H1 (cell line): ENCODE measurements around the gene ARHGEF39. TPM values are rescaled to one million over a fixed set of nuclear protein-coding genes. Genes with fewer than 3 reads are reported as not detected.
A peak's percentile ranks its signal among the peaks of the same experiment; 100 is the strongest.

Experiments used
- ASH2L ChIP-seq: fragments of 200-600, 300-600 bp; sonication (generic); IDR thresholded peaks from one replicate; pipeline ENCODE4 v1.7.1; 2017; ENCODE audit warnings: low read length
- ATF3 ChIP-seq: IDR thresholded peaks from 2 replicates; pipeline ENCODE4 v1.6.1; 2011; ENCODE audit warnings: low read depth, mild to moderate bottlenecking, low read length; ENCODE audit not compliant: insufficient read depth
- CBX8 ChIP-seq: fragments of 300-800, 300-1000 bp; sonication (generic); IDR thresholded peaks from 2 replicates; pipeline ENCODE4 v1.7.1; 2016; ENCODE audit warnings: low read depth, low read length, borderline replicate concordance
- CREB1 ChIP-seq: IDR thresholded peaks from 2 replicates; pipeline ENCODE4 v1.6.1; 2012; ENCODE audit warnings: inconsistent platforms
- CTBP2 ChIP-seq: IDR thresholded peaks from 2 replicates; pipeline ENCODE4 v1.7.0; 2011; ENCODE audit warnings: borderline replicate concordance, mild to moderate bottlenecking, moderate library complexity, mixed read lengths, low read length; ENCODE audit not compliant: insufficient read depth, insufficient read length
- EGR1 ChIP-seq: IDR thresholded peaks from 2 replicates; pipeline ENCODE4 v1.6.1; 2011; ENCODE audit warnings: low read depth, low read length, borderline replicate concordance
- EP300 ChIP-seq, 2 experiments: IDR thresholded peaks; 1 replicate in 1 of 2; 2 replicates in 1 of 2; pipeline ENCODE4 v1.6.1; 2011 to 2012; ENCODE audit warnings: low read depth in 2 of 2, low read length in 2 of 2, mild to moderate bottlenecking in 2 of 2, borderline replicate concordance in 1 of 2, inconsistent platforms in 1 of 2, moderate library complexity in 1 of 2
- FOSL1 ChIP-seq: IDR thresholded peaks from 2 replicates; pipeline ENCODE4 v1.6.1; 2011; ENCODE audit warnings: mild to moderate bottlenecking, low read depth, low read length, moderate library complexity; ENCODE audit not compliant: insufficient read depth
- HDAC2 ChIP-seq, 2 experiments: fragments of 300-600 bp in 1 of 2; sonication (generic) in 1 of 2; IDR thresholded peaks; 2 replicates each; pipeline ENCODE4 v1.6.1; 2011 to 2012; ENCODE audit warnings: low read depth in 2 of 2, low read length in 2 of 2, mild to moderate bottlenecking in 2 of 2, moderate library complexity in 2 of 2, borderline replicate concordance in 1 of 2, inconsistent platforms in 1 of 2
- POLR2AphosphoS5 ChIP-seq: IDR thresholded peaks from 2 replicates; pipeline ENCODE4 v1.6.1; 2011; ENCODE audit warnings: low read depth, low read length
- RBBP5 ChIP-seq: IDR thresholded peaks from 2 replicates; pipeline ENCODE4 v1.7.1; 2012; ENCODE audit warnings: low read depth, mild to moderate bottlenecking, inconsistent platforms, low read length, moderate library complexity, borderline replicate concordance
- SP1 ChIP-seq: IDR thresholded peaks from 2 replicates; pipeline ENCODE4 v1.6.1; 2011; ENCODE audit warnings: low read depth, low read length
- SP2 ChIP-seq: IDR thresholded peaks from 2 replicates; pipeline ENCODE4 v1.6.1; 2012; ENCODE audit warnings: mild to moderate bottlenecking, low read length, inconsistent platforms
- SRF ChIP-seq: IDR thresholded peaks from 2 replicates; pipeline ENCODE4 v1.6.1; 2011; ENCODE audit warnings: mild to moderate bottlenecking, low read depth, low read length, moderate library complexity
- TBP ChIP-seq: IDR thresholded peaks from 2 replicates; pipeline ENCODE4 v1.6.1; 2011; ENCODE audit warnings: low read depth, low read length, improper control_type of control experiment
- TEAD4 ChIP-seq: IDR thresholded peaks from 2 replicates; pipeline ENCODE4 v1.6.1; 2012; ENCODE audit warnings: low read depth, low read length, inconsistent platforms, mixed read lengths
- USF2 ChIP-seq: IDR thresholded peaks from 2 replicates; pipeline ENCODE4 v1.6.1; 2011; ENCODE audit warnings: low read length, improper control_type of control experiment
- ZNF274 ChIP-seq: IDR thresholded peaks from 2 replicates; pipeline ENCODE4 v1.7.0; 2012; ENCODE audit warnings: low read length, borderline replicate concordance; ENCODE audit errors: extremely low read depth
- polyA plus RNA-seq, 7 experiments: library from polyadenylated mRNA; depleted of rRNA in 3 of 7; stranded (reverse) in 5 of 7; unstranded in 2 of 7; fragments of >200 nt in 5 of 7; fragments of 200-250 nt in 2 of 7; gene quantifications; 1 replicate in 5 of 7; 2 replicates in 1 of 7; 4 replicates in 1 of 7; pipeline versions ENCODE4 v1.2.1 to v1.2.3, GENCODE V29; 2011 to 2013; ENCODE audit warnings: missing spikeins in 2 of 7, mixed read lengths in 2 of 7
- total RNA-seq: library from RNA; stranded (reverse); fragmentation: NEBNext Ultra II Directional; extraction: Animal tissue kit (Norgen Biotek cat#: 25700); gene quantifications from 2 replicates; pipeline ENCODE4 v1.2.1, GENCODE V29; 2021
- TF ChIP-seq, protein P1 (sequence below): IDR thresholded peaks from 2 replicates; pipeline ENCODE4 v1.6.1; 2012; ENCODE audit warnings: inconsistent platforms

ARHGEF39 gene
- total and polyA plus RNA-seq, 2 of the 8 experiments (the other 6 are each of a cell fraction or from before 2014, with no cell fraction given) = 18.6 to 18.7 TPM

DNA sequence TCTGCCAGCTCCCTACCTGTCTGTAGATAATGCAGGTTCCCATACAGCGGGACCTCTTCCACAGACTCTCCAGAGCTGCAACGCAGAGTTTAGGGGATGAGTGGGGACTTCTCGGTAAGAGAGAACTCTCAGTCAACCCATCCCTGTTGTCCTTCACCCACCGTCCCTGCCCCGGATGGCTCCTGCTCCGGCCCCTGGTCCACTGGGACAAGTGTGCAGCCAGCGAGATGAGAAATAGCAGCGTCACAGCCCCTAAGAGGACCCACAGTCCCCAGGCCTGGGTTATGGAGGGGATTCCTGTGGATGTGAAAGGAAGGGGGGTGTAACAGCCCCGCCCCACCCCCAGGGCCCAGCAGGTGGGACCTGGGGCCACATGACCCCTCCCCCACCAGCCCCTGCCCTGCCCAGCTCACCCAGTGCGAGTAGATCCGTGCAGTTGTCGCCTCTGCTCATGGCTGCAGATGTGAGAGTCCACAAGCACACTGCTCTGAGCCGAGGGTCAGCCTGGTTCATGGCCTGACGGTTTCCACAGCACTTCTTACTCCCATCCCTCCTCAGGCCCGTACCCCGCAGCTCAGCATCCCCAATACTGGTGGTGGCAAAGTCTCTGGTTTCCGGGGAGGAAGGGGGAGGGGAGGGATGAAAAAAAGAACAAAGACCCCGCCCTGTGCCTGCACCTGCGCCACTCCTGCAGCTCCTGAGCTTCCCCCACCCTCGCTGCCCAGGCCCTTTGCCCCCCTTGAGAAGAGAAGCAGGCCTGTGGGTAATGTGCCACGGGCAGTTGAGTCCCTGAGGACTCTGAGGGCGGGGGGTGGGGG is 14.4 kb downstream of the ARHGEF39 start, which contains the start of gene SIT1 (continued):
- TF ChIP-seq TBP (no peak), EGR1 (no peak), EP300 (IDR thresholded peaks at IDR 0.05; ENCODE audit: borderline replicate concordance in 1 of 2, low read depth in 2 of 2, low read length in 2 of 2) (no peak), ASH2L (peak; percentile 88), CREB1 (no peak), CTBP2 (no peak), TEAD4 (no peak), SP2 (no peak), SP1 (no peak), USF2 (no peak), RBBP5 (peak; percentile 83; the same call in 1 of the 2 replicates), ZNF274 (no peak), ATF3 (no peak), FOSL1 (no peak), SRF (no peak), HDAC2 (IDR thresholded peaks at IDR 0.05; ENCODE audit: borderline replicate concordance in 1 of 2, low read depth in 2 of 2, low read length in 2 of 2) (no peak), CBX8 (no peak), POLR2AphosphoS5 (no peak)
- TF ChIP-seq, protein P1, sequence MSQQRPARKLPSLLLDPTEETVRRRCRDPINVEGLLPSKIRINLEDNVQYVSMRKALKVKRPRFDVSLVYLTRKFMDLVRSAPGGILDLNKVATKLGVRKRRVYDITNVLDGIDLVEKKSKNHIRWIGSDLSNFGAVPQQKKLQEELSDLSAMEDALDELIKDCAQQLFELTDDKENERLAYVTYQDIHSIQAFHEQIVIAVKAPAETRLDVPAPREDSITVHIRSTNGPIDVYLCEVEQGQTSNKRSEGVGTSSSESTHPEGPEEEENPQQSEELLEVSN = no peak
